HepG2 (cell line): ENCODE measurements around the gene POU5F1. TPM values are rescaled to one million over a fixed set of nuclear protein-coding genes. Genes with fewer than 3 reads are reported as not detected.

ENCODE experiments used
- ATAD3A ChIP-seq: sonication (generic); formaldehyde crosslinking; IDR thresholded peaks from 2 replicates; pipeline ENCODE4 v1.4.0; 2020; ENCODE audit warnings: missing genetic modification reagents
- CBFB ChIP-seq: sonication (generic); formaldehyde crosslinking; IDR thresholded peaks from 2 replicates; pipeline ENCODE4 v1.4.0; 2020; ENCODE audit warnings: missing genetic modification reagents
- CC2D1A ChIP-seq: sonication (generic); formaldehyde crosslinking; IDR thresholded peaks from 2 replicates; pipeline ENCODE4 v1.8.1; 2023; ENCODE audit warnings: mild to moderate bottlenecking, missing genetic modification reagents
- FOXP4 ChIP-seq: sonication (generic); formaldehyde crosslinking; IDR thresholded peaks from 2 replicates; pipeline ENCODE4 v1.4.0; 2020; ENCODE audit warnings: missing genetic modification reagents
- GPBP1L1 ChIP-seq: sonication (generic); formaldehyde crosslinking; IDR thresholded peaks from 2 replicates; pipeline ENCODE4 v1.5.0; 2020; ENCODE audit warnings: mild to moderate bottlenecking, missing genetic modification reagents
- HCFC1 ChIP-seq: fragments of 150-350 bp; IDR thresholded peaks from 2 replicates; pipeline ENCODE4 v1.6.1; 2014; ENCODE audit warnings: low read depth, low read length
- HMG20A ChIP-seq: IDR thresholded peaks from 2 replicates; pipeline ENCODE4 v1.6.1; 2016; ENCODE audit warnings: borderline replicate concordance
- HNRNPLL ChIP-seq: fragments of 200-400 bp; formaldehyde crosslinking; IDR thresholded peaks from 2 replicates; pipeline ENCODE4 v1.6.1; 2017; ENCODE audit warnings: mild to moderate bottlenecking, low read depth, low read length; ENCODE audit not compliant: poor library complexity, severe bottlenecking
- HOMEZ ChIP-seq: IDR thresholded peaks from 2 replicates; pipeline ENCODE4 v1.6.1; 2016; ENCODE audit warnings: low read depth
- IRX3 ChIP-seq: sonication (generic); formaldehyde crosslinking; IDR thresholded peaks from 2 replicates; pipeline ENCODE4 v1.8.1; 2023; ENCODE audit warnings: mild to moderate bottlenecking, low read depth, missing genetic modification reagents, borderline replicate concordance
- JUN ChIP-seq: sonication (generic); formaldehyde crosslinking; IDR thresholded peaks from 2 replicates; pipeline ENCODE4 v1.4.0; 2020; ENCODE audit warnings: mild to moderate bottlenecking, missing genetic modification reagents
- MTA1 ChIP-seq: sonication (generic); formaldehyde crosslinking; IDR thresholded peaks from 2 replicates; pipeline ENCODE4 v1.4.0; 2020; ENCODE audit warnings: missing genetic modification reagents, mild to moderate bottlenecking, borderline replicate concordance
- NFE2L2 ChIP-seq: fragments of 150-350 bp; IDR thresholded peaks from 2 replicates; pipeline ENCODE4 v1.6.1; 2014; ENCODE audit warnings: low read length
- PTBP1 ChIP-seq: fragments of 200-400 bp; formaldehyde crosslinking; IDR thresholded peaks from 2 replicates; pipeline ENCODE4 v1.6.1; 2018; ENCODE audit warnings: low read length, low read depth; ENCODE audit not compliant: poor library complexity, severe bottlenecking
- SRSF4 ChIP-seq: fragments of 200-400 bp; formaldehyde crosslinking; IDR thresholded peaks from one replicate; pipeline ENCODE4 v1.6.1; 2018; ENCODE audit warnings: mild to moderate bottlenecking, low read depth, low read length, moderate library complexity; ENCODE audit not compliant: poor library complexity, severe bottlenecking
- TBX3 ChIP-seq: fragments of 450-650 bp; IDR thresholded peaks from 2 replicates; pipeline ENCODE4 v1.6.1; 2017; ENCODE audit warnings: antibody characterized with exemption, mild to moderate bottlenecking, inconsistent platforms, borderline replicate concordance
- ZBTB25 ChIP-seq: IDR thresholded peaks from 2 replicates; pipeline ENCODE4 v1.6.1; 2018; ENCODE audit warnings: missing genetic modification reagents
- ZC3H4 ChIP-seq: sonication (generic); formaldehyde crosslinking; IDR thresholded peaks from 2 replicates; pipeline ENCODE4 v1.4.0; 2020; ENCODE audit warnings: missing genetic modification reagents, borderline replicate concordance
- ZFP36L1 ChIP-seq: sonication (generic); formaldehyde crosslinking; IDR thresholded peaks from 2 replicates; pipeline ENCODE4 v1.8.0; 2022; ENCODE audit warnings: mild to moderate bottlenecking, missing genetic modification reagents, moderate library complexity
- ZNF580 ChIP-seq: IDR thresholded peaks from 2 replicates; pipeline ENCODE4 v1.6.1; 2016; ENCODE audit warnings: low read depth, borderline replicate concordance
- ZNF773 ChIP-seq: sonication (generic); formaldehyde crosslinking; IDR thresholded peaks from 2 replicates; pipeline ENCODE4 v1.4.0; 2020; ENCODE audit warnings: missing genetic modification reagents, borderline replicate concordance
- polyA plus RNA-seq, 8 experiments: library from polyadenylated mRNA; depleted of rRNA in 3 of 8; stranded (reverse) in 7 of 8; unstranded in 1 of 8; fragments of >200 nt; fragmentation: Illumina TruSeq in 4 of 8; extraction: Trizol in 4 of 8; gene quantifications; 2 replicates each; pipeline versions ENCODE4 v1.2.1 to v1.2.3, GENCODE V29; 2011 to 2016; ENCODE audit warnings: low read depth in 4 of 8, missing spikeins in 1 of 8, mixed read lengths in 1 of 8; ENCODE audit not compliant: insufficient read depth in 1 of 8
- total RNA-seq, 5 experiments: library from RNA; depleted of rRNA; stranded (reverse); fragments of >200 nt; fragmentation: Illumina TruSeq; extraction: Trizol; gene quantifications; 2 replicates each; pipeline ENCODE4 v1.2.3, GENCODE V29; 2016; ENCODE audit warnings: low read depth in 1 of 5
- TF ChIP-seq, protein P1 (sequence below): sonication (generic); formaldehyde crosslinking; conservative IDR thresholded peaks from 2 replicates; pipeline ENCODE4 v1.8.0; 2022; ENCODE audit warnings: low read depth, missing genetic modification reagents

The POU5F1 gene
- total and polyA plus RNA-seq, 2 of the 13 experiments (the other 11 are each of a cell fraction or from before 2014, with no cell fraction given) = 2.5 to 7.2 TPM

DNA sequence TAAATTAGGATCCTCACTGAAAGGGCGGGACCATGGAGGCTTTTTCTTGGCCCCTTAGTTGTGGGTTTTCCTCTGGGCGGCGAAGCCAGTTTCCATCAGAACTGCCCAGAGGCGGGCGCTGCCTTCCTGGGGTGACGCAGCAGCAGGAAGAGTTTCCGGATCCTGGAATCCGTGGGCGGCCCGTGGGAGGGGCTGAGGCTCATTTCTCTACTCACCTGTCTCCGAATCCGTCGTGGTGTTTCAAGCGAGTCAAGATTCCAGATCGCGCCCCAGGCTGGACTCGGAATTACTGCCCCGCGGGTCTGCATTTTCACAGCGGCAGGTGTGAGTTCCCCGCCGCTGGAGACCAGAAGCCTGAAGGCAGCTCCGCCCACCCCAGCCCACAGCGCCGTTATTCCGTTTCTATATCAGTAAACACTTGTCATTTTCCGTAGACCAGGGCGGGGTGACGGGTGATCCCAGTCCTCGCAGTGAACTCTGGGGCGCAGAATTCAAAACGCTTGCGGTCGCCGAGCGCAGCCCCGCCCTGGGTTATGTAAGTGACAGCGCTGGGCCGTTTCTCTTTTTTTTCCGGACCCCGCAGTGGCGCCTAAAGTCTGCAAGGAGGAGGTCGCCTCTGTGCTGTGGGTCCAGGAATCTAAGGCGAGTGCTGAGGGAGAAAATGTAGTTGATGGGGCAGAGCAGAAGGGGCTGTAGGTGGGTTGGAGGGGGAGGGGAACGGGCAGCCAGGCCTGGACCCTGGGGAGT, 27.2 kb upstream of the POU5F1 start (continued):
- TF ChIP-seq ATAD3A (CRISPR knock-in tag) (no peak), ZBTB25 (CRISPR knock-in tag) (peak; percentile 49; the same call in 1 of the 2 replicates), CC2D1A (CRISPR knock-in tag) (no peak), CBFB (CRISPR knock-in tag) (peak; percentile 84; the same call in 1 of the 2 replicates), HCFC1 (no peak), PTBP1 (no peak), FOXP4 (CRISPR knock-in tag) (no peak; the same call in none of the 2 replicates), ZNF580 (CRISPR knock-in tag) (peak; percentile 13; the same call in 1 of the 2 replicates), SRSF4 (no peak), ZFP36L1 (CRISPR knock-in tag) (0 out of 2 replicates have a peak, but pooled peaks have one; percentile 37), ZNF773 (CRISPR knock-in tag) (no peak), IRX3 (CRISPR knock-in tag) (no peak), NFE2L2 (no peak), ZC3H4 (no peak), HNRNPLL (peak; percentile 79), HOMEZ (CRISPR knock-in tag) (no peak), MTA1 (peak; percentile 75; the same call in 1 of the 2 replicates), TBX3 (no peak), JUN (peak; percentile 68), GPBP1L1 (CRISPR knock-in tag) (no peak), HMG20A (CRISPR knock-in tag) (no peak)
- TF ChIP-seq, protein P1, sequence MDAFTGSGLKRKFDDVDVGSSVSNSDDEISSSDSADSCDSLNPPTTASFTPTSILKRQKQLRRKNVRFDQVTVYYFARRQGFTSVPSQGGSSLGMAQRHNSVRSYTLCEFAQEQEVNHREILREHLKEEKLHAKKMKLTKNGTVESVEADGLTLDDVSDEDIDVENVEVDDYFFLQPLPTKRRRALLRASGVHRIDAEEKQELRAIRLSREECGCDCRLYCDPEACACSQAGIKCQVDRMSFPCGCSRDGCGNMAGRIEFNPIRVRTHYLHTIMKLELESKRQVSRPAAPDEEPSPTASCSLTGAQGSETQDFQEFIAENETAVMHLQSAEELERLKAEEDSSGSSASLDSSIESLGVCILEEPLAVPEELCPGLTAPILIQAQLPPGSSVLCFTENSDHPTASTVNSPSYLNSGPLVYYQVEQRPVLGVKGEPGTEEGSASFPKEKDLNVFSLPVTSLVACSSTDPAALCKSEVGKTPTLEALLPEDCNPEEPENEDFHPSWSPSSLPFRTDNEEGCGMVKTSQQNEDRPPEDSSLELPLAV = no peak
